GM20000 (cell line): ENCODE data around the gene LEO1.

Experiments used
- DNase-seq: peaks from one replicate; pipeline ENCODE4 v3.0.0; 2012; ENCODE audit warnings: low spot score
- CTCF ChIP-seq: IDR thresholded peaks from 2 replicates; pipeline ENCODE4 v1.5.1; 2012; ENCODE audit warnings: mild to moderate bottlenecking, control low read depth; ENCODE audit errors: extremely low read depth, missing control alignments

Gene LEO1

GRCh38 chr15:51971032-51971374, 575 bp downstream of the LEO1 start:
- no peak for DNase-seq
- no peak for TF ChIP-seq CTCF

- TF ChIP-seq CTCF, result no peak
- no peak for DNase-seq
These were observed 1.3 kb downstream of the LEO1 start for GRCh38 chr15:51970132-51970817.

GRCh38 chr15:51969728-51970127, 1.9 kb downstream of the LEO1 start:
- TF ChIP-seq CTCF, result no peak
- no peak for DNase-seq

GRCh38 chr15:51967583-51967982, 4.0 kb downstream of the LEO1 start:
- no peak for TF ChIP-seq CTCF
- no peak for DNase-seq

- TF ChIP-seq CTCF, result no peak
- no peak for DNase-seq
These were observed 5.4 kb downstream of the LEO1 start for GRCh38 chr15:51966192-51966591.

DNA sequence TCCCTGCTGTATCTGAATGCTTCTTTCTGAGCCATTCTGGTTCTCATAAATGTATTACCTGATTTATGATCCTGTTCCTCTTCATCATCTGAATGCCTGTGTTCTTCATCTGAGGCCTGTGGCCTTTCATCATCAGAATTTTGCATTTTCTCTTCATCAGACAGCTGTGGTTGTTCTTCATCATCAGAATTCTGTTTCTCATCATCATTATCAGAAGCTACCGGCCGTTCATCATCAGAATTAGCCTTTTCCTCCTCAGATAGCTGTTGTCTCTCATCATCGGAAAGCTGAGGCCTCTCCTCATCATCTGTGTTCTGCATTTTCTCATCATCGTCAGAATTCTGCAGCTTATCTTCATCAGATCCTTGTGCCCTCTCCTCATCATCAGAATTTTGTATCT, 5.9 kb downstream of the LEO1 start:
- DNase-seq, result no peak
- TF ChIP-seq CTCF, result no peak

DNA sequence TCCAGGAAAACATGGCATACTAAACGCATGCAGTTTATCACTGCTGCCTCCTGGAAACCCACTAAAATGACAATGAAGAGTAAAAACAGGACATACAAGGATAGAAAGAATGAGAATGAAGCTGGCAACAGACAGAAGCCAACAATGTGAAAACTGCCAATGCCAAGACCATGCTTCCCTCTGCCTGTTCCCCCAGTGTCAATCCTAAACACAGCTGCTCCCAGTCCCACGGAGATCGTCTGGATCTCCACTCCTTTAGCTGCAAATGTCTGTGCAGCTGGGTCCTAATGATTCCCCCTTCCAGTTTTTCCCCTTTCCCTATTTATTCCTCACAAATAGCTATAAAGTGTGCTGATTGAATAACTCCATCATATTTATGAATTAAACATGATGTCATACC, 16.1 kb downstream of the LEO1 start:
- TF ChIP-seq CTCF, result no peak
- DNase-seq, result no peak

GRCh38 chr15:51952805-51953204, 18.8 kb downstream of the LEO1 start:
- DNase-seq, result no peak
- no peak for TF ChIP-seq CTCF
